HG03354 (cell line): ENCODE results near the gene ACP5.
"Not testable (repeated sequence)": the region's sequence is repeated elsewhere in the genome, so short reads cannot be mapped to it uniquely, and the experiment has no call there.

Source experiments
- ATAC-seq: cut with Tn5 transposase; IDR thresholded peaks from one replicate; pipeline ENCODE4 v1.9.1; 2021; ENCODE audit warnings: mild to moderate bottlenecking; ENCODE audit not compliant: unreplicated experiment, poor library complexity, severe bottlenecking

ACP5 gene

GRCh38 chr19:11581740-11582139 is 4.3 kb upstream of the ACP5 start:
- peak; percentile 82 for ATAC-seq

- ATAC-seq, result no peak
These were observed 2.7 kb upstream of the ACP5 start for GRCh38 chr19:11580116-11580515.

- ATAC-seq, result no peak
These were observed 1.1 kb upstream of the ACP5 start for GRCh38 chr19:11578258-11579142.

GRCh38 chr19:11576227-11576626 is 1.2 kb downstream of the ACP5 start:
- no peak for ATAC-seq

- no peak for ATAC-seq
These were observed 2.8 kb downstream of the ACP5 start for GRCh38 chr19:11574689-11575088.

GRCh38 chr19:11573763-11574162 is 3.7 kb downstream of the ACP5 start:
- ATAC-seq, result not testable (repeated sequence)

GRCh38 chr19:11573354-11573753 is 4.1 kb downstream of the ACP5 start:
- ATAC-seq, result not testable (repeated sequence)

- ATAC-seq, result no peak
These were observed 7.4 kb downstream of the ACP5 start for GRCh38 chr19:11570039-11570462.

- no peak for ATAC-seq
These were observed 11.3 kb downstream of the ACP5 start for GRCh38 chr19:11566164-11566563.

- not testable (repeated sequence) for ATAC-seq
These were observed 11.8 kb downstream of the ACP5 start for GRCh38 chr19:11565649-11565980.

GRCh38 chr19:11564082-11564807 is 13.2 kb downstream of the ACP5 start:
- not testable (repeated sequence) for ATAC-seq

- no peak for ATAC-seq
These were observed 13.9 kb downstream of the ACP5 start for GRCh38 chr19:11563532-11563931.

GRCh38 chr19:11560404-11561051 is 16.9 kb downstream of the ACP5 start:
- ATAC-seq, result no peak

- ATAC-seq, result peak; percentile 85
These were observed 18.3 kb downstream of the ACP5 start, which contains the start of gene ELOF1 for GRCh38 chr19:11558881-11559828. Gene ELOF1, minus strand, starts transcription at chr19:11559230. Its CDS starts 4,883 bp downstream, at chr19:11554347.

- no peak for ATAC-seq
These were observed 20.6 kb downstream of the ACP5 start for GRCh38 chr19:11556634-11557420.

- no peak for ATAC-seq
These were observed 22.2 kb downstream of the ACP5 start for GRCh38 chr19:11555246-11555645.

GRCh38 chr19:11554160-11554559 is 23.3 kb downstream of the ACP5 start:
- no peak for ATAC-seq

GRCh38 chr19:11552666-11553372 is 24.6 kb downstream of the ACP5 start:
- no peak for ATAC-seq
